HCT116 (cell line): ENCODE measurements around the gene FAF2. TPM values are rescaled to one million over a fixed set of nuclear protein-coding genes. Genes with fewer than 3 reads are reported as not detected.

ENCODE experiments used
- ATAC-seq: fragments of 200-7000 bp; cut with Tn5 transposase; 2 replicates; pipeline ENCODE4 v1.9.1; 2020; ENCODE audit warnings: mild to moderate bottlenecking, moderate library complexity
- BruUV-seq: library from RNA; stranded (reverse); fragments of 400-500 nt; replicated peaks from 2 replicates; lab custom pipeline; 2021; lab: Mats Ljungman, UMichigan
- CTCF ChIA-PET: fragments of 300-600 bp; sonication (Branson Sonifier 250); formaldehyde crosslinking; loops from one replicate; lab custom pipeline; 2021; ENCODE audit warnings: antibody characterized with exemption; lab: Charles Lee
- POLR2A ChIA-PET: fragments of 300-600, 350-600 bp; sonication (Branson Sonifier 250); formaldehyde crosslinking; loops from one replicate; lab custom pipeline; 2021; ENCODE audit warnings: antibody characterized with exemption; lab: Charles Lee
- RAD21 ChIA-PET, 2 experiments: fragments of 300-600 bp; sonication (Branson Sonifier 250); formaldehyde crosslinking; loops; one replicate each; lab custom pipeline; 2023; ENCODE audit warnings: low total read pairs in 2 of 2; ENCODE audit not compliant: uncharacterized antibody in 2 of 2, unreplicated experiment in 2 of 2, low non-redundant PET in 1 of 2; lab: Charles Lee
- DNase-seq: peaks from one replicate; pipeline ENCODE4 v3.0.0-alpha.2; 2010; ENCODE audit warnings: low read depth, low spot score
- H2AFZ ChIP-seq: fragments of 200-600 bp; shearing (Covaris generic), sonication (generic); 2 replicates; pipeline ENCODE4 v1.6.1; 2017; ENCODE audit warnings: low read depth, mixed run types, mixed read lengths, antibody characterized with exemption, low read length; ENCODE audit not compliant: poor library complexity, severe bottlenecking
- H3K27ac ChIP-seq: 2 replicates; pipeline ENCODE4 v1.5.1; 2012; ENCODE audit warnings: low read depth, low read length
- H3K27me3 ChIP-seq: fragments of 200-600 bp; sonication (generic); 2 replicates; pipeline ENCODE4 v1.6.1; 2016; ENCODE audit warnings: mixed run types, low read length, mixed read lengths; ENCODE audit not compliant: insufficient read depth
- H3K36me3 ChIP-seq, 2 experiments: fragments of 200-500 bp in 1 of 2; fragments of 200-600 bp in 1 of 2; sonication (Bioruptor generic) in 1 of 2; sonication (generic) in 1 of 2; 2 replicates each; pipeline versions ENCODE4 v1.5.1 to v1.6.1; 2014 to 2016; ENCODE audit warnings: low read length in 2 of 2, inconsistent platforms in 1 of 2, mixed read lengths in 1 of 2, mixed run types in 1 of 2; ENCODE audit not compliant: insufficient read depth in 2 of 2, control insufficient read depth in 1 of 2
- H3K4me1 ChIP-seq, 2 experiments: fragments of 200-600 bp in 1 of 2; sonication (generic) in 1 of 2; 2 replicates each; pipeline versions ENCODE4 v1.5.1 to v1.6.1; 2012 to 2017; ENCODE audit warnings: low read length in 2 of 2, inconsistent platforms in 1 of 2, mild to moderate bottlenecking in 1 of 2, mixed read lengths in 1 of 2, mixed run types in 1 of 2, moderate library complexity in 1 of 2; ENCODE audit not compliant: insufficient read depth in 2 of 2, control insufficient read depth in 1 of 2
- H3K4me2 ChIP-seq: fragments of 200-600 bp; sonication (generic); 2 replicates; pipeline ENCODE4 v1.6.1; 2017; ENCODE audit warnings: mixed run types, low read length, mixed read lengths
- H3K4me3 ChIP-seq, 2 experiments: fragments of 200-600 bp in 1 of 2; sonication (generic) in 1 of 2; replicated peaks in 1 of 2; 2 replicates each; pipeline ENCODE4 v1.5.1; 2011 to 2016; ENCODE audit warnings: low read length in 2 of 2, control low read depth in 1 of 2, low read depth in 1 of 2, mild to moderate bottlenecking in 1 of 2, mixed read lengths in 1 of 2, mixed run types in 1 of 2
- H3K79me2 ChIP-seq: fragments of 200-600 bp; sonication (generic); 2 replicates; pipeline ENCODE4 v1.6.1; 2017; ENCODE audit warnings: mild to moderate bottlenecking, mixed run types, low read length, moderate library complexity, mixed read lengths; ENCODE audit not compliant: insufficient read depth
- H3K9ac ChIP-seq: fragments of 200-600 bp; sonication (generic); 2 replicates; pipeline ENCODE4 v1.6.1; 2016; ENCODE audit warnings: low read length, mixed read lengths
- H3K9me2 ChIP-seq: fragments of 200-600 bp; sonication (generic), shearing (Covaris generic); 2 replicates; pipeline ENCODE4 v1.6.1; 2017; ENCODE audit warnings: mixed run types, mild to moderate bottlenecking, moderate library complexity; ENCODE audit not compliant: insufficient read depth
- H3K9me3 ChIP-seq, 2 experiments: fragments of 200-500 bp in 1 of 2; fragments of 200-600 bp in 1 of 2; sonication (Bioruptor generic) in 1 of 2; sonication (generic) in 1 of 2; 2 replicates each; pipeline ENCODE4 v1.6.1; 2014 to 2017; ENCODE audit warnings: low read length in 2 of 2, mixed read lengths in 2 of 2, inconsistent platforms in 1 of 2, low read depth in 1 of 2, mild to moderate bottlenecking in 1 of 2, mixed run types in 1 of 2, moderate library complexity in 1 of 2; ENCODE audit not compliant: control insufficient read depth in 1 of 2, insufficient read depth in 1 of 2
- H4K20me1 ChIP-seq: fragments of 200-600 bp; sonication (generic), shearing (Covaris generic); 2 replicates; pipeline ENCODE4 v1.6.1; 2017; ENCODE audit warnings: mixed run types, mild to moderate bottlenecking, moderate library complexity; ENCODE audit not compliant: insufficient read depth
- ATF3 ChIP-seq: IDR thresholded peaks from 2 replicates; pipeline ENCODE4 v1.6.1; 2012
- CBX3 ChIP-seq: IDR thresholded peaks from 2 replicates; pipeline ENCODE4 v1.6.1; 2012; ENCODE audit warnings: low read depth
- CTCF ChIP-seq, 3 experiments: fragments of 200-600 bp in 1 of 3; sonication (generic) in 1 of 3; IDR thresholded peaks in 2 of 3; conservative IDR thresholded peaks in 1 of 3; 2 replicates each; pipeline ENCODE4 v1.5.1; 2012 to 2017; ENCODE audit warnings: low read depth in 2 of 3, low read length in 2 of 3, antibody characterized with exemption in 1 of 3, borderline replicate concordance in 1 of 3, control low read depth in 1 of 3, mild to moderate bottlenecking in 1 of 3, mixed read lengths in 1 of 3, mixed run types in 1 of 3, moderate library complexity in 1 of 3; ENCODE audit not compliant: insufficient read depth in 1 of 3
- EGR1 ChIP-seq: IDR thresholded peaks from 2 replicates; pipeline ENCODE4 v1.6.1; 2012; ENCODE audit warnings: low read depth
- FOSL1 ChIP-seq: IDR thresholded peaks from 2 replicates; pipeline ENCODE4 v1.6.1; 2012; ENCODE audit warnings: low read depth
- JUND ChIP-seq: IDR thresholded peaks from 2 replicates; pipeline ENCODE4 v1.6.1; 2012
- MAX ChIP-seq: IDR thresholded peaks from 2 replicates; pipeline ENCODE4 v1.6.1; 2012
- RAD21 ChIP-seq: IDR thresholded peaks from 2 replicates; pipeline ENCODE4 v1.6.1; 2012; ENCODE audit warnings: low read depth, mild to moderate bottlenecking
- REST ChIP-seq: IDR thresholded peaks from 2 replicates; pipeline ENCODE4 v1.6.1; 2012; ENCODE audit warnings: low read depth
- SP1 ChIP-seq: IDR thresholded peaks from 2 replicates; pipeline ENCODE4 v1.6.1; 2012; ENCODE audit warnings: low read depth
- SRF ChIP-seq: IDR thresholded peaks from 2 replicates; pipeline ENCODE4 v1.6.1; 2012; ENCODE audit warnings: low read depth
- YY1 ChIP-seq: IDR thresholded peaks from 2 replicates; pipeline ENCODE4 v1.6.1; 2011; ENCODE audit warnings: low read length, low read depth, moderate library complexity, mild to moderate bottlenecking; ENCODE audit not compliant: insufficient replicate concordance; ENCODE audit errors: extremely low read depth
- ZNF274 ChIP-seq: fragments of 200-500 bp; sonication (Bioruptor generic); IDR thresholded peaks from 2 replicates; pipeline ENCODE4 v1.6.1; 2014; ENCODE audit warnings: mild to moderate bottlenecking, low read depth, low read length, inconsistent platforms
- intact Hi-C: fragments of 100-400 bp; cut with micrococcal nuclease; formaldehyde crosslinking; loops from 2 replicates; pipeline ENCODE4 v1.10.0; 2022
- total RNA-seq: library from RNA; stranded (reverse); gene quantifications from one replicate; pipeline ENCODE4 v1.2.1, GENCODE V29; 2021; ENCODE audit not compliant: unreplicated experiment

FAF2 gene
- total RNA-seq, 1 experiment from 2014 or later, result 51.9 TPM

GRCh38 chr5:176517053-176517661 is 69.0 kb downstream of the FAF2 start (continued):
- TF ChIP-seq FOSL1 (no peak), ZNF274 (no peak), MAX (no peak), JUND (no peak), RAD21 (no peak), CTCF (IDR thresholded peaks at IDR 0.05 in 2 of 3, conservative IDR thresholded peaks at IDR 0.05 in 1 of 3; ENCODE audit: borderline replicate concordance in 1 of 3, insufficient read depth in 1 of 3, low read depth in 2 of 3, low read length in 2 of 3) (no peak), YY1 (no peak), SP1 (no peak), EGR1 (no peak), ATF3 (no peak)

- ChIA-PET POLR2A (no interaction called here), CTCF (no interaction called here), RAD21 (no interaction called here)
- H3K9ac ChIP-seq, result no peak overlapping the region
- DNase-seq (no peak), ATAC-seq (no peak)
- H3K27ac ChIP-seq, result no peak overlapping the region
- intact Hi-C loops, result no loop called here
- no peaks in the 10 kb centered on the region for H3K36me3 ChIP-seq
- TF ChIP-seq ZNF274, result no peak
- no peak for TF ChIP-seq YY1
- no peak for TF ChIP-seq ATF3
- no peak for TF ChIP-seq CBX3
- TF ChIP-seq REST, result no peak
- TF ChIP-seq RAD21, result no peak
- no peak for TF ChIP-seq SRF
- TF ChIP-seq EGR1, result no peak
- H3K4me1 ChIP-seq, result no peaks in the 10 kb centered on the region
- H2AFZ ChIP-seq, result no peak overlapping the region
- BruUV-seq, result no TSS peak
- H3K4me2 ChIP-seq, result no peak overlapping the region
- no peaks in the 10 kb centered on the region for H3K79me2 ChIP-seq
- H4K20me1 ChIP-seq, result no peaks in the 10 kb centered on the region
- no peaks in the 10 kb centered on the region for H3K9me2 ChIP-seq
- no peak overlapping the region for H3K4me3 ChIP-seq
- no peaks in the 10 kb centered on the region for H3K9me3 ChIP-seq
- H3K27me3 ChIP-seq, result no peaks in the 10 kb centered on the region
These were observed 71.9 kb downstream of the FAF2 start for GRCh38 chr5:176519810-176520720.
